Breast epithelium (tissue), 3 donors: Measurements from ENCODE around the gene TNFSF10.

Source experiments
- POLR2A ChIP-seq: fragments of 450-650 bp; IDR thresholded peaks from one replicate; pipeline ENCODE4 v1.6.1; 2016; ENCODE audit warnings: antibody characterized with exemption, mild to moderate bottlenecking, moderate library complexity
- POLR2AphosphoS5 ChIP-seq, 3 donors: sonication (generic); formaldehyde crosslinking; IDR thresholded peaks; one replicate each; pipeline ENCODE4 v1.6.1; 2017; ENCODE audit warnings: antibody characterized with exemption in 3 of 3
- TF ChIP-seq, protein P1 (sequence below), 3 donors: fragments of 450-650 bp; IDR thresholded peaks; one replicate each; pipeline ENCODE4 v1.5.1; 2016 to 2017; ENCODE audit warnings: antibody characterized with exemption in 3 of 3, mild to moderate bottlenecking in 3 of 3, moderate library complexity in 3 of 3

- TF ChIP-seq POLR2AphosphoS5 (IDR thresholded peaks at IDR 0.05) (no peak), POLR2A (no peak)
- TF ChIP-seq, protein P1, sequence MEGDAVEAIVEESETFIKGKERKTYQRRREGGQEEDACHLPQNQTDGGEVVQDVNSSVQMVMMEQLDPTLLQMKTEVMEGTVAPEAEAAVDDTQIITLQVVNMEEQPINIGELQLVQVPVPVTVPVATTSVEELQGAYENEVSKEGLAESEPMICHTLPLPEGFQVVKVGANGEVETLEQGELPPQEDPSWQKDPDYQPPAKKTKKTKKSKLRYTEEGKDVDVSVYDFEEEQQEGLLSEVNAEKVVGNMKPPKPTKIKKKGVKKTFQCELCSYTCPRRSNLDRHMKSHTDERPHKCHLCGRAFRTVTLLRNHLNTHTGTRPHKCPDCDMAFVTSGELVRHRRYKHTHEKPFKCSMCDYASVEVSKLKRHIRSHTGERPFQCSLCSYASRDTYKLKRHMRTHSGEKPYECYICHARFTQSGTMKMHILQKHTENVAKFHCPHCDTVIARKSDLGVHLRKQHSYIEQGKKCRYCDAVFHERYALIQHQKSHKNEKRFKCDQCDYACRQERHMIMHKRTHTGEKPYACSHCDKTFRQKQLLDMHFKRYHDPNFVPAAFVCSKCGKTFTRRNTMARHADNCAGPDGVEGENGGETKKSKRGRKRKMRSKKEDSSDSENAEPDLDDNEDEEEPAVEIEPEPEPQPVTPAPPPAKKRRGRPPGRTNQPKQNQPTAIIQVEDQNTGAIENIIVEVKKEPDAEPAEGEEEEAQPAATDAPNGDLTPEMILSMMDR (IDR thresholded peaks at IDR 0.05), result no peak
These were observed 16.8 kb upstream of the TNFSF10 start for GRCh38 chr3:172540049-172540448.
